Stimulated activated CD8-positive, alpha-beta memory T cell treated with anti-CD3 and anti-CD28 coated beads, Interleukin-4, amount 100 ng/mL, for 24 hours (primary cell): ENCODE data around the gene DCAF5.
"Not testable (repeated sequence)": the region's sequence is repeated elsewhere in the genome, so short reads cannot be mapped to it uniquely, and the experiment has no call there.

ENCODE experiments used
- DNase-seq: peaks from one replicate; pipeline ENCODE4 v3.0.0-alpha.2; 2020; ENCODE audit warnings: low read depth

The DCAF5 gene

DNA sequence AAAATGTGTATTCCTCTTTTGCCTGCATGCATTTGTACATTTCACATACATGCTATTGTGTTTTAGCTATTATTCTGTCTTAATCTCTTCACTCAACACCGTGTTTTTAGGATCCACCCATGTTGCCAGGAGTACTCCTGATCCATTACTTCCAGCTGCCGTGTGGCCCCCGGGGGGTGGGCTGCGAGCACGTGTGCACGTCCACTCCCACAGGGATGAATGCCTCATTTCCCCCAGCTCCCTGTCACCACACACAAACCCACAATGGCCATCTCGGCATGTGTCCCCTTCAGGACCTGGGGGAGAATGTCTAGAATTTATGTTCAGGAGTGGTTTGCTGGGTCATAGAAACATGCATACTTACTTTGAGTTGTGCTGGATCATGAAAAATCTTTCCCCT is 111.1 kb downstream of the DCAF5 start:
- no peak for DNase-seq

DNA sequence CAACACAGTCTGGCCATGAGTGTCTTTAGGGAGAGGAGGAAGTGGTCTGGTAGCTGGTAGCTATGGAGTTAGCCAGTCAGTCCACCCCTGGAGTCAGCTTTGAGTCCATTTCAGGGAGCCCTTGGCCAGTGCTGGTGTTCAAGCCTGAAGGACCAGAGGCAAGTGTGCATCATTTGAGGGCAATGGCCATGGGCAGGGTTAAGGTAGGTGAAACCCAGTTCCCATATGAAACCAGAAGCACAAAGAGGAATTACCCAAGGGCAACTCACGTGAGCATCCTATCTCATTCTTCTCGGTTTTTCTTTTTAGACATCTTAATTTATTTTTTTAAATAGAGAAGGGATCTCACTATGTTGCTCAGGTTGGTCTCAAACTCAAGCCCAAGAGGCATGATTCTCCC is 112.6 kb downstream of the DCAF5 start:
- DNase-seq = no peak

DNA sequence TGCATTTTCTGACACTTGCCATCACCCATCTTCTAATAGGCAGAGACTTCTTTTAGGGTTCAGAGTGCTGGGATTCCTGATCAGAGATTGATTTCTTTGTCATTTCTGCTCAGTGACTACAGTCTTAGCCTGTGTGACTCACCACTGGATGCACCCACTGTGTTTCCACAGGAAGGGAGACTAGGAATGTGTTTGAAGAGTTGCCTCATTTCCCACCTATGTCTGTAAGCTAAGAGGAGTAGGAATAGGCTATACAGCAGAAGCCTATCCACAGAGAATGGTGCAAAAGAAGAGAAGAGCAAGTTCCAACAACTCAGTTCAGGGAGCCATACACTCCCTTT is 113.7 kb downstream of the DCAF5 start:
- no peak for DNase-seq

GRCh38 chr14:69038455-69039287 is 114.2 kb downstream of the DCAF5 start:
- no peak for DNase-seq

DNA sequence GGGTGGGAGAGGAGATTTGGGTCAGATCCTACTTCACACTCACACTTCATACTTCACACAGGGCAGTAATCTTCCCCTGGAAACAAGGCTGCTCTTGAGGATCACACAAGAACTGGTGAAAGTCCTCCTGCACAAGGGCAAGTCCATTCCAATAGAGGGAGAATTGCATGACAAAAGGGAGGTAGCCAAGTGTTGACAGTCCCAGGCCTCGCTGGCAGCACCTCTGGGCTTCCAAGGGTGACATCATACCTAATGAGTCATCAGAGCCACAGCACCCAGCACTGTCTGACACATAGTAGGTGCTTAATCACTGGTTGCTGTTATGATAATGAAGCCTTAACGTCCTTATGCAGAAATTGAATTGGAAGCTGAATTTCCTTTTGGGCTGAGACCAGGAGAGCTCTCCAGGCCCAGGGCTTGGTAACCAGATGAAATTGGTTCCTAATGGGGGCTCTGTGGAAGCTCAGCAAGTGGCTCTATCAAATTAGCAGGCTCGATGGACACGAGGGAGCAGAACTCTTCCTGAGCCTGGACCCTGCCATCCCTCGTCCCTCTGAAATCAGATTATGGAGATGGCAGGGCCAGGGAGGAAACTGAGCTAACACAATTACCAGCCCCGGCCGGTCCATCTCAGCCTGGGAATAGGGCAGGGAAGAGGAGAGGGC is 115.0 kb downstream of the DCAF5 start:
- no peak for DNase-seq

GRCh38 chr14:69036757-69037506 is 116.0 kb downstream of the DCAF5 start:
- DNase-seq = no peak

DNA sequence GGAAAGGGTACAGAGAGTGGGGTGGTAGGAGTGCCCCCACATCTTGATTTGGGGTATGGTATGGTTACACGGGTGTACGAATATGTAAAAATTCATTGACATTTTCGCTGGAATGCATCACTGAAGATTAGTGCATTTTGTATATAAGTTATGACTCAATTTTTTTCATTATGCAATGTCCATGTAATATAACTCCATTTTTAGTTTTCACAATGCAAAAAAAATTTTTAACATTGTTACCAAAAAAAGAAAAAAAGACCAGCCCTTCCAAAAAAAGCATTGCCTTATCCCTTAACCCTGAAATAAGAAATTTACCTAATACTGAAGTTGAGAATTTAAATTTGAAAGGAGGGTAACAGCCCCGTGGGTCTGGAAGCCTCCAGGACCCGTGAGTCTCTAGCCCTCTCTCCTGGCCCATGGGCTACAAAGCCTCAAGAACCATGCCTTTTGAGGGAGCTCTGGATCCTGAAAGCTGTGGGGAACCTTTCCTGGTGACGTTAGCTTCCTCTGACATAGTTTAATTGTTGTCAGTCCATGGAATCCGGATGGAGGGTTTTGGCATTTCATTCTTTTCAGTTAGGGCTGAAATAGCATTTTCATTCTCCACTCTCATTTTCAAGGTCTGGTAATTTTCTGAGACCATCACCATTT is 118.2 kb downstream of the DCAF5 start:
- DNase-seq = no peak

DNA sequence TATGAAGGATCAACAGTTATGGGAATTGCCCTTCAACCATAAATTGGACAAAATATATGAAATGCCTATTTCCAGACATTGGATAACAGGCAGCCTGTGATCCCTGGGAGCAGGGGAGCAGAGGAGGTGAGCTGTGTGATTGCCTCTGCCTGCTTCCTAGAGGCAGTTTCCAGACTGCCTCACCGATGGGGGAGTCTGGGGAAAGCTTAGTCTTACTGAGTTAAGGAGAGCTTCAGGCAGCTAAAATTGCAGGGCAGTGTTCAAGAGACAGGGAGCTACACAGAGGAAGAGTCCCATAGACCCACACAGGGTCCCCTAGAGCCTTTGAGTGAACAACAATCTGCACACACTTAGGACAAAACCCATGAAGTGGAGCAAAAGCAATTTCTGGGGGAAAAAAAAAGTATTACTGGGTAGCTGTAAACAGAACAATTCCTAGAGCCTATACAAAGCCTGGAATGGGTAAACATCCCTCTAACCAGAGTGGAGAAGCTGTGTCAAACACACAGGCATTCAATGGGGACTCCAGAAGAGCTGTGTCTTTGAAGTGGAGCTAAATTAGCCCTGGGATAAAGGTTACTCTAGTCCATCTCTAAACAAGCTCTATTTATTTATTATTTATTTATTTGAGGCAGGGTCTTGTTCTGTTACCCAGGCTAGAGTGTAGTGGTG is 125.5 kb downstream of the DCAF5 start:
- no peak for DNase-seq

DNA sequence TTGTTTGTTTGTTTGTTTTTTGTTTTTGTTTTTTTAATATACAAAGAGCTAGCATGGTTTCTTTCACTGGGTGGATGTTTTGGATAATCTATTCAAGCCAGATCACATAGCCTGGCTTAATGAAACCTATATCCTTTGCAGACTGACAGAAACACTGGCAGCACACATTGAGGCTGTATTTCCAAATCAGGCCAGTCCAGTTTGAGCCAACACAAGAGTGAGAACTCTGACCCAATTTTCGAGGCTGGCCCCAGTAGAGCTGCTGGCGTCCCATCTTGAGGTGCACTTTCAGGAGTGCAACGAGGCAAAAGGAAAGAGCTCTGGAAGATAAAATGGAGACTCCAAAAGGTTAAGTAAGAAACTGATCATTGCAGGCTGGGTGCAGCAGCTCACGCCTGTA is 129.9 kb downstream of the DCAF5 start:
- DNase-seq = no peak

- DNase-seq = not testable (repeated sequence)
Observed at GRCh38 chr14:69022093-69022492, 130.8 kb downstream of the DCAF5 start.

DNA sequence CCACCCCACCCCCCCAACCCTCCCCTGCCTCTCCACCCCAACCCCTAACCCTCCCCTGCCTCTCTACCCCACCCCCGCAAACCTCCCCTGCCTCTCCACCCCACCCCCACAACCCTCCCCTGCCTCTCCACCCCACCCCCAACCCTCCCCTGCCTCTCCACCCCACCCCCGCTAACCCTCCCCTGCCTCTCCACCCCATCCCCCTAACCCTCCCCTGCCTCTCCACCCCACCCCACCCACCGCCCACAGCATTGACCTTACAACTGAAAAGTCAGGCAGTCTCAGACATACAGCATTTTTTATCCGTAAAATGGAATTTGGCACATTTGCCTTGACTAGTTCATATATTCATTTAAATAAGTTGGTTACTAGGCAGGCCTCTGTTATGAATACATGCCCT is 135.2 kb downstream of the DCAF5 start:
- no peak for DNase-seq

DNA sequence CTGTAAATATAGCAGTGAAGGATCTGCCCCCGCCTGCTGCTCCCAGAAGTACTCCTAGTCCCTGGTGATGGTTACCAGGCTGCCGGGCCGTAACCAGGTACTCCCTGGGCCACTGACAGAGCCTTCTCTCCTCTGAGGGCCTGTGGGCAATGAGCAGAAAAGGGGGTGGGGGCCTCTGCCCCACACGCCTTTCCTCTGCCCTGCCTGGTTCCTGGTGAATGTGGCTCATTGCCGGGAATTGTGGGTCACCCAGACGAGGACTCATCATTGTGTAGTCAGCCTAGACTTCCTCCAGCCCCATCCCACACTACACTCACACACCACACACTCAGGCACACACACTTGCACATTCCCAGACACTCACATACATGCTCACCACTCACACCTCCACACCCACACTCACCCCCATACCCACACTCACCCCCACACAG is 138.1 kb downstream of the DCAF5 start:
- no peak for DNase-seq

GRCh38 chr14:69013943-69014782 is 138.8 kb downstream of the DCAF5 start:
- DNase-seq = no peak

GRCh38 chr14:69012256-69012953 is 140.5 kb downstream of the DCAF5 start:
- DNase-seq = no peak

GRCh38 chr14:69010648-69011047 is 142.3 kb downstream of the DCAF5 start:
- no peak for DNase-seq

- no peak for DNase-seq
Observed at GRCh38 chr14:69008421-69008884, 144.5 kb downstream of the DCAF5 start.

- no peak for DNase-seq
Observed at GRCh38 chr14:69006346-69006745, 146.6 kb downstream of the DCAF5 start.

- no peak for DNase-seq
Observed at GRCh38 chr14:69005432-69006148, 147.3 kb downstream of the DCAF5 start.

GRCh38 chr14:69004731-69005431 is 148.0 kb downstream of the DCAF5 start:
- no peak for DNase-seq
